ENCODE data around the gene MOB1A. TPM values are rescaled to one million over a fixed set of nuclear protein-coding genes. Genes with fewer than 3 reads are reported as not detected.

The MOB1A gene
- total RNA-seq, 1 experiment from 2014 or later = 95.1 TPM

- H3K36me3 Mint-ChIP-seq (ENCODE audit: insufficient read depth in 1 of 3, low read depth in 3 of 3) = no peaks in the 10 kb centered on the region
- Histone ChIP-seq H3K23me2 (ENCODE audit: insufficient read length, low read depth, low read length, poor library complexity, severe bottlenecking) (no peaks in the 10 kb centered on the region), H3K79me2 (ENCODE audit: insufficient read depth, low read length) (no peaks in the 10 kb centered on the region), H2BK12ac (ENCODE audit: insufficient read length, low read depth, low read length) (no peak overlapping the region), H3K4ac (ENCODE audit: low read depth, low read length) (no peak overlapping the region), H4K8ac (replicated peaks; ENCODE audit: insufficient read length, low read depth, low read length) (no peak overlapping the region), H3K9me3 (ENCODE audit: control insufficient read depth, low read depth, low read length) (no peaks in the 10 kb centered on the region), H4K5ac (ENCODE audit: insufficient read length, low read depth, low read length) (no peak overlapping the region), H4K91ac (ENCODE audit: insufficient read length, low read depth, low read length) (no peak overlapping the region), H3K4me1 (ENCODE audit: insufficient read depth, low read length) (peaks cover 5% of the 10 kb centered on the region; the same call in 1 of the 2 replicates), H3K23ac (ENCODE audit: insufficient read length, low read depth, low read length) (no peak overlapping the region), H2BK5ac (ENCODE audit: insufficient read length, low read length) (no peak overlapping the region), H2AFZ (ENCODE audit: low read length) (no peak overlapping the region), H2BK120ac (ENCODE audit: low read depth, low read length, poor library complexity, severe bottlenecking) (no peak overlapping the region), H3K18ac (ENCODE audit: insufficient read length, low read depth, low read length) (no peak overlapping the region), H3T11ph (ENCODE audit: low read length) (no peak overlapping the region), H3K27me3 (ENCODE audit: insufficient read depth, low read length) (no peaks in the 10 kb centered on the region), H2BK20ac (ENCODE audit: low read depth, low read length, poor library complexity, severe bottlenecking) (no peak overlapping the region), H2BK15ac (ENCODE audit: low read depth, low read length) (no peak overlapping the region), H2AK5ac (ENCODE audit: insufficient read length, low read length) (no peak overlapping the region), H3K14ac (ENCODE audit: insufficient read depth, low read length) (no peak overlapping the region), H3K56ac (ENCODE audit: insufficient read length, low read depth, low read length) (no peak overlapping the region), H3K79me1 (ENCODE audit: insufficient read depth, low read depth, low read length, poor library complexity, severe bottlenecking) (no peaks in the 10 kb centered on the region), H4K20me1 (ENCODE audit: control insufficient read depth, insufficient read depth, insufficient read length) (no peaks in the 10 kb centered on the region), H3K27ac (ENCODE audit: insufficient read length, low read depth, low read length) (no peak overlapping the region), H3K9ac (ENCODE audit: extremely low read depth, insufficient read length, low read length) (no peak overlapping the region), H3K4me2 (ENCODE audit: insufficient read depth, insufficient read length, low read length) (no peak overlapping the region)
- H3K9me3 Mint-ChIP-seq = no peaks in the 10 kb centered on the region
- H3K27me3 Mint-ChIP-seq (ENCODE audit: low read depth) = no peaks in the 10 kb centered on the region
- H3K27ac Mint-ChIP-seq = no peak overlapping the region
- DNase-seq = no peak
- TF ChIP-seq CTCF (conservative IDR thresholded peaks at IDR 0.05) = no peak
- H3K4me1 Mint-ChIP-seq = peaks cover 18 to 20% of the 10 kb centered on the region in 2 experiments
- no peak overlapping the region for H3K4me3 Mint-ChIP-seq
- WGBS (ENCODE audit: extremely low coverage, insufficient read length, low lambda C conversion rate) = no CpG with 5 or more reads among the region's 2 CpGs
These were observed 5.2 kb upstream of the MOB1A start for GRCh38 chr2:74183878-74184277.

All from H9 (cell line).